ENCODE measurements around the gene COA5.

The COA5 gene

GRCh38 chr2:98608116-98608961, at the start of gene COA5, which contains the start of gene UNC50:
Gene COA5 (minus strand): TSS chr2:98608512. CDS start chr2:98608405, 107 bp downstream.
Gene UNC50 (plus strand): TSS chr2:98608589. CDS start chr2:98609760, 1,171 bp downstream.
- DNase-seq (ENCODE audit: low read depth in 1 of 2, low spot score in 1 of 2) = peak; percentile 80 to 87

- DNase-seq (ENCODE audit: low read depth in 1 of 2, low spot score in 1 of 2) = no peak
Observed at GRCh38 chr2:98656800-98657199, 48.5 kb upstream of the COA5 start.

- no peak for DNase-seq (ENCODE audit: low read depth in 1 of 2, low spot score in 1 of 2)
Observed at GRCh38 chr2:98654699-98655495, 46.6 kb upstream of the COA5 start.

GRCh38 chr2:98650998-98651397, 42.7 kb upstream of the COA5 start:
- no peak for DNase-seq (ENCODE audit: low read depth in 1 of 2, low spot score in 1 of 2)

GRCh38 chr2:98649992-98650375, 41.7 kb upstream of the COA5 start:
- DNase-seq (ENCODE audit: low read depth in 1 of 2, low spot score in 1 of 2) = no peak

- DNase-seq (ENCODE audit: low read depth in 1 of 2, low spot score in 1 of 2) = peak; percentile 48 to 65
Observed at GRCh38 chr2:98649135-98649991, 41.1 kb upstream of the COA5 start.

GRCh38 chr2:98648451-98648850, 40.1 kb upstream of the COA5 start:
- DNase-seq (ENCODE audit: low read depth in 1 of 2, low spot score in 1 of 2) = no peak

- no peak for DNase-seq (ENCODE audit: low read depth in 1 of 2, low spot score in 1 of 2)
Observed at GRCh38 chr2:98647636-98648035, 39.3 kb upstream of the COA5 start.

- DNase-seq (ENCODE audit: low read depth in 1 of 2, low spot score in 1 of 2) = no peak
Observed at GRCh38 chr2:98643496-98644100, 35.3 kb upstream of the COA5 start.

GRCh38 chr2:98637401-98638147, 29.3 kb upstream of the COA5 start:
- DNase-seq (ENCODE audit: low read depth in 1 of 2, low spot score in 1 of 2) = no peak

- peak in 1 of 2 donors; percentile 20 for DNase-seq (ENCODE audit: low read depth in 1 of 2, low spot score in 1 of 2)
Observed at GRCh38 chr2:98634406-98635092, 26.2 kb upstream of the COA5 start.

- no peak for DNase-seq (ENCODE audit: low read depth in 1 of 2, low spot score in 1 of 2)
Observed at GRCh38 chr2:98632351-98632750, 24.0 kb upstream of the COA5 start.

- no peak for DNase-seq (ENCODE audit: low read depth in 1 of 2, low spot score in 1 of 2)
Observed at GRCh38 chr2:98623657-98624056, 15.3 kb upstream of the COA5 start.

GRCh38 chr2:98617149-98617548, 8.8 kb upstream of the COA5 start:
- no peak for DNase-seq (ENCODE audit: low read depth in 1 of 2, low spot score in 1 of 2)

GRCh38 chr2:98615481-98615880, 7.2 kb upstream of the COA5 start:
- DNase-seq (ENCODE audit: low read depth in 1 of 2, low spot score in 1 of 2) = no peak

- no peak for DNase-seq (ENCODE audit: low read depth in 1 of 2, low spot score in 1 of 2)
Observed at GRCh38 chr2:98614024-98614739, 5.9 kb upstream of the COA5 start.

- no peak for DNase-seq (ENCODE audit: low read depth in 1 of 2, low spot score in 1 of 2)
Observed at GRCh38 chr2:98608962-98609604, 771 bp upstream of the COA5 start.

GRCh38 chr2:98607741-98608115, 584 bp downstream of the COA5 start:
- no peak for DNase-seq (ENCODE audit: low read depth in 1 of 2, low spot score in 1 of 2)

Data from stimulated activated CD4-positive, alpha-beta T cell treated with anti-CD3 and anti-CD28 coated beads, Interleukin-15, amount 100 ng/mL, for 1 hour (primary cell).